ENCODE measurements around the gene GFER. TPM values are rescaled to one million over a fixed set of nuclear protein-coding genes. Genes with fewer than 3 reads are reported as not detected.
"Not testable (repeated sequence)": the region's sequence is repeated elsewhere in the genome, so short reads cannot be mapped to it uniquely, and the experiment has no call there.

Gene GFER
- total and polyA plus RNA-seq, 9 of the 15 experiments (the other 6 are each of a cell fraction or from before 2014, with no cell fraction given), result 4.3 to 53.7 (median 19.8) TPM

DNA sequence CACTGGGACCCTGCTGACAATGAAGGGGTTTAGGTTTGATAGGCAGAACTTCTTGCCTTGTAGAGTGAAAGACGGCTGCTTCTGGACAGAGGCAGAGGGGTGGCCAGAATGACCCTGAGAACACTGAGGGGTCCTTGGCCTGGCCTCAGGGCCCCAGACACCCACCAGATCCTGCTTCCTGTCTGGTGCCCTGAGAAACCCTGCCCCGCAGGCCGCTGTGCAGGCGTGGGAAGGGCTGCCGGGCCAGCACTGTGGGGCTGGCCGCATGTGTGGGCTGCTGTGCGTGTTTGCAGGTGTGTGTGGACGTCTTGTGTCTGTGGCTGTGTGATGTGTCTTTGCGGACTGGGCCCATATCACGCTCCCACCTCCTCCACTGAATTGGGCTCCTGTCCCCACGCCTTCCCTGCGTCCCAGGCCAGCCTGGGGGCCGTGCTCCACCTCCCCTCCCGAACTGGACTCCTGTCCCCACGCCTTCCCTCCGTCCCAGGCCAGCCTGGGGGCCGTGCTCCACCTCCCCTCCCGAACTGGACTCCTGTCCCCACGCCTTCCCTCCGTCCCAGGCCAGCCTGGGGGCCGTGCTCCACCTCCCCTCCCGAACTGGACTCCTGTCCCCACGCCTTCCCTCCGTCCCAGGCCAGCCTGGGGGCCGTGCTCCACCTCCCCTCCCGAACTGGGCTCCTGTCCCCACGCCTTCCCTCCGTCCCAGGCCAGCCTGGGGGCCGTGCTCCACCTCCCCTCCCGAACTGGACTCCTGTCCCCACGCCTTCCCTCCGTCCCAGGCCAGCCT lies 50.1 kb downstream of the GFER start:
- H3K9me3 ChIP-seq (replicated peaks; ENCODE audit: control insufficient read depth, insufficient read depth, low read depth, low read length); H4K20me1 ChIP-seq (replicated peaks; ENCODE audit: control insufficient read depth, insufficient read depth, low read length); POLR2A ChIA-PET; FAIRE-seq; H3K27me3 ChIP-seq (ENCODE audit: control insufficient read depth in 2 of 2, insufficient read depth in 2 of 2, low read length in 2 of 2); intact Hi-C loops (cut with micrococcal nuclease); H3K79me2 ChIP-seq (ENCODE audit: control insufficient read depth, insufficient read depth, low read length); DNase-seq (ENCODE audit: extremely low read depth in 1 of 4, low spot score in 3 of 4); BruUV-seq (replicated peaks); H2AFZ ChIP-seq (ENCODE audit: low read depth, low read length); CTCF ChIA-PET (ENCODE audit: low intra/inter-chr PET ratio); ATAC-seq; in situ Hi-C loops (cut with MboI); H3K9me1 ChIP-seq (ENCODE audit: control insufficient read depth, insufficient read depth, low read length): not testable (repeated sequence)
- Histone ChIP-seq H3K27ac (ENCODE audit: extremely low read depth, low read depth, low read length) (peak overlapping the region; percentile 41; the same call in 2 of the 3 replicates), H3K4me2 (ENCODE audit: insufficient read depth, low read length) (peak overlapping the region; percentile 45), H3K36me3 (ENCODE audit: control insufficient read depth, insufficient read depth, low read length) (peaks cover 20% of the 10 kb centered on the region; the same call in 1 of the 3 replicates), H3K9ac (ENCODE audit: insufficient read depth in 1 of 2, low read depth in 2 of 2, low read length in 2 of 2) (peak overlapping the region; percentile 50 to 86; a peak in 3 of 4 replicates), H3K4me3 (peak overlapping the region; percentile 23; the same call in 1 of the 2 replicates), H3K4me1 (replicated peaks in 1 of 2; ENCODE audit: control insufficient read depth in 2 of 2, insufficient read depth in 2 of 2, low read length in 2 of 2) (peaks cover 14 to 87% of the 10 kb centered on the region in 2 experiments)
- TF ChIP-seq NR2C1 (IDR thresholded peaks at IDR 0.05) (peak; percentile 31; the same call in 1 of the 2 replicates), NR2C1 (tag; IDR thresholded peaks at IDR 0.05) (0 out of 2 replicates have a peak, but pooled peaks have one; percentile 15), ZFX (CRISPR knock-in tag; IDR thresholded peaks at IDR 0.05) (peak; percentile 32; the same call in 1 of the 2 replicates)
- WGBS (ENCODE audit: insufficient coverage, low coverage, missing lambda C conversion rate), result 81% methylated on average over 11 of the region's 32 CpGs
